CD4-positive, alpha-beta T cell treated with Interleukin-2 at 100 ng/mL for 4 hours (primary cell): ENCODE results near the gene CDH13.

ENCODE experiments used
- DNase-seq: peaks from one replicate; pipeline ENCODE4 v3.0.0-alpha.2; 2020; ENCODE audit warnings: low spot score

The CDH13 gene

GRCh38 chr16:83515395-83515794 is 888.6 kb downstream of the CDH13 start:
- DNase-seq: no peak

- DNase-seq: no peak
Measured at GRCh38 chr16:83516931-83517330, 890.2 kb downstream of the CDH13 start.

- no peak for DNase-seq
Measured at GRCh38 chr16:83517398-83517797, 890.6 kb downstream of the CDH13 start.

- DNase-seq: no peak
Measured at GRCh38 chr16:83520596-83520995, 893.8 kb downstream of the CDH13 start.

- no peak for DNase-seq
Measured at GRCh38 chr16:83530293-83530692, 903.5 kb downstream of the CDH13 start.

GRCh38 chr16:83532634-83533033 is 905.9 kb downstream of the CDH13 start:
- no peak for DNase-seq

GRCh38 chr16:83533193-83533592 is 906.4 kb downstream of the CDH13 start:
- DNase-seq: no peak

GRCh38 chr16:83538707-83539106 is 911.9 kb downstream of the CDH13 start:
- DNase-seq: no peak

- DNase-seq: no peak
Measured at GRCh38 chr16:83539736-83540490, 913.1 kb downstream of the CDH13 start.

- DNase-seq: no peak
Measured at GRCh38 chr16:83541231-83541630, 914.5 kb downstream of the CDH13 start.

GRCh38 chr16:83542491-83542890 is 915.7 kb downstream of the CDH13 start:
- no peak for DNase-seq

- DNase-seq: no peak
Measured at GRCh38 chr16:83549316-83550182, 922.8 kb downstream of the CDH13 start.

- DNase-seq: no peak
Measured at GRCh38 chr16:83550183-83550569, 923.4 kb downstream of the CDH13 start.

- DNase-seq: no peak
Measured at GRCh38 chr16:83552228-83552627, 925.5 kb downstream of the CDH13 start.

GRCh38 chr16:83552930-83553329 is 926.2 kb downstream of the CDH13 start:
- no peak for DNase-seq

GRCh38 chr16:83554096-83554495 is 927.3 kb downstream of the CDH13 start:
- DNase-seq: no peak

- DNase-seq: no peak
Measured at GRCh38 chr16:83554540-83554939, 927.8 kb downstream of the CDH13 start.

- DNase-seq: no peak
Measured at GRCh38 chr16:83561876-83562275, 935.1 kb downstream of the CDH13 start.

- DNase-seq: no peak
Measured at GRCh38 chr16:83568345-83568744, 941.6 kb downstream of the CDH13 start.

GRCh38 chr16:83574388-83574787 is 947.6 kb downstream of the CDH13 start:
- DNase-seq: no peak

- DNase-seq: no peak
Measured at GRCh38 chr16:83577078-83577745, 950.4 kb downstream of the CDH13 start.

GRCh38 chr16:83578171-83578570 is 951.4 kb downstream of the CDH13 start:
- DNase-seq: no peak

GRCh38 chr16:83579027-83579426 is 952.3 kb downstream of the CDH13 start:
- DNase-seq: no peak
